HUES6 (cell line): ENCODE data around the gene PRELID3B.

Experiments used
- H3K27ac ChIP-seq: 2 replicates; pipeline ENCODE4 v1.7.0; 2013; ENCODE audit warnings: low read depth, mild to moderate bottlenecking, low read length, inconsistent platforms
- H3K27me3 ChIP-seq: 2 replicates; pipeline ENCODE4 v1.6.1; 2013; ENCODE audit warnings: low read length; ENCODE audit not compliant: control insufficient read depth, insufficient read depth
- H3K36me3 ChIP-seq: 2 replicates; pipeline ENCODE4 v1.6.1; 2013; ENCODE audit warnings: low read length; ENCODE audit not compliant: control insufficient read depth, insufficient read depth
- H3K4me1 ChIP-seq: 2 replicates; pipeline ENCODE4 v1.6.1; 2013; ENCODE audit warnings: low read length; ENCODE audit not compliant: control insufficient read depth, insufficient read depth
- H3K4me3 ChIP-seq: 2 replicates; pipeline ENCODE4 v1.5.1; 2013; ENCODE audit warnings: low read depth, low read length
- H3K9ac ChIP-seq: one replicate; pipeline ENCODE4 v1.6.1; 2013; ENCODE audit warnings: mild to moderate bottlenecking, low read length
- H3K9me3 ChIP-seq: 2 replicates; pipeline ENCODE4 v1.6.1; 2013; ENCODE audit warnings: low read depth, low read length; ENCODE audit not compliant: control insufficient read depth, insufficient read depth

The PRELID3B gene

DNA sequence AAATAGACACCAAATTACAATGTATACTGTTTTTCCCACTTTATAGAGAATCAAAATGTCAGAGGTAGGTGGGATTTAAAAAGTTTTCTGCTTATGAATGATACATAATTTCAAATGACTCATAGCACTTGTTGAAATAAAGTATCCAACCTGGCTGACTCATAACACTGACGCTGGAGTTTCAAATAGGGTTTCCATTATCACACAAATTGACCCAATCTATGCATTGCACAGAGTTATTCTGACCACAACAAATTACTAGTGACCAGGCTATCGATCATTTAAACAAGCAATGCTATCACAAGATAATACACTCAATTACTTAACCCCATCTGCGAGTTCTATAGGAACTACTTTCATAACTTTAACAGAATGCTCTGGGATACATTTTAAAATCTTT lies 31.9 kb upstream of the PRELID3B start:
- Histone ChIP-seq H3K27me3 (peaks cover 13% of the 10 kb centered on the region; the same call in 1 of the 2 replicates), H3K4me1 (no peaks in the 10 kb centered on the region), H3K4me3 (no peak overlapping the region), H3K36me3 (no peaks in the 10 kb centered on the region), H3K9me3 (no peaks in the 10 kb centered on the region), H3K27ac (no peak overlapping the region), H3K9ac (no peak overlapping the region)

DNA sequence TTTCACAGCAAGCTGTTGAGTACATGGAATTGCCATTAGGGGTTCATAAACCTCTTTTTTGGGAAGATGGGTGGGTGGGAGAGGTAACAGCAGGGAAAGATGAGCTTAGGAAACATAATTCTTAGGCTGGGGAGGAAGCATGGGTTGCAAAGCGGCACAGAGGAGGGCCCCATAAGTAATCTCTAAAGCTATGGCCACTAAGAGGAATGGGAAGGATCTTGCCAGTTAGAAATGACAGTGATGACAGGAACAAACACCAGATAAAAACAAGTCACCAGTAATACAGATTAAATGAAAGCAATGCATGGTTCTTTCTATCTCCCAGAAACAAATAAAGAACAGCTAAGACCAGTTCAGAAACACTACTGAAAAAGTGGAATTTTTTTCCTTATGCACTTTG lies 31.0 kb upstream of the PRELID3B start:
- H3K9me3 ChIP-seq: no peaks in the 10 kb centered on the region
- H3K4me3 ChIP-seq: no peak overlapping the region
- H3K27ac ChIP-seq: no peak overlapping the region
- H3K9ac ChIP-seq: no peak overlapping the region
- no peaks in the 10 kb centered on the region for H3K4me1 ChIP-seq
- H3K36me3 ChIP-seq: no peaks in the 10 kb centered on the region
- H3K27me3 ChIP-seq: peaks cover 13% of the 10 kb centered on the region; the same call in 1 of the 2 replicates

DNA sequence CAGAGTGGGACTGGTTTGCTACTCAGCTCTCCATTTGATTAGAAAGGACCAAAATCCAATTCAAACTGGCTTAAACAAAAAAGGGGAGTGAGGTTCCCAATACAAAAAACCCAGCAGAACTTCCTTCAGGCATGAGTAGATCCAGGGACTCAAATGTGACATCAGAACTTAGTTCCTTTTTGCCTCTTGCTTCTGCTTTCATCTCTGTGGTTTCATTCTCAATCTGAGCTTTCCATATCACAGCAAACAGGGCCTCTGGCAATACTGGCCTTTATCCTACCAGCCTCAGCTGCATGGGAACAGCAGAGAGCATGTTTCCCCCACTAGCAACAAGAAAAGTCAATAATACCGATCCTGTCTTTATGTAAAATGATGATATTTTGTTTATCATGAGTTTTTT lies 28.6 kb upstream of the PRELID3B start:
- Histone ChIP-seq H3K27ac (no peak overlapping the region), H3K4me1 (no peaks in the 10 kb centered on the region), H3K36me3 (no peaks in the 10 kb centered on the region), H3K9me3 (no peaks in the 10 kb centered on the region), H3K9ac (no peak overlapping the region), H3K4me3 (no peak overlapping the region), H3K27me3 (peaks cover 5% of the 10 kb centered on the region; the same call in 1 of the 2 replicates)

DNA sequence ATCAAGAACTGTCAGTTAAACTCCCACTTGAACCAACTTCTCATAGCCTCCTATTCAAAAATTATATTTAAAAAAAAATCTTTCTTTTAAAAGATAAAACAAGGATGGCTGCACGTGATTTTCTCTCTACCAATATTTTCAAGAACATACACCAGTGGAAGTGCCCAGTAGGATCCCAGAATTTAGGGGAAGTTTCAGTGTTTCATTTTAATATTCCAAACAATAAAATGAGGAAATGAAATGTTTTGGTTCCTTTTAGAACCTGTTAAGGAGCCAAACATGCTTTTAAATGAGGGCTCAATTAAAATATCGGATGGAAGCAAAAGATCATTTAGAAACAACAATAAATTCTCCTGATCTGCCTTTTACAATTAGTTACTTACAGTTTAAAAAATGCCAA lies 26.4 kb upstream of the PRELID3B start:
- H3K27me3 ChIP-seq: peaks cover 5% of the 10 kb centered on the region; the same call in 1 of the 2 replicates
- no peaks in the 10 kb centered on the region for H3K9me3 ChIP-seq
- no peaks in the 10 kb centered on the region for H3K36me3 ChIP-seq
- H3K4me3 ChIP-seq: no peak overlapping the region
- H3K4me1 ChIP-seq: peaks cover 3% of the 10 kb centered on the region; the same call in 1 of the 2 replicates
- H3K27ac ChIP-seq: no peak overlapping the region
- no peak overlapping the region for H3K9ac ChIP-seq

DNA sequence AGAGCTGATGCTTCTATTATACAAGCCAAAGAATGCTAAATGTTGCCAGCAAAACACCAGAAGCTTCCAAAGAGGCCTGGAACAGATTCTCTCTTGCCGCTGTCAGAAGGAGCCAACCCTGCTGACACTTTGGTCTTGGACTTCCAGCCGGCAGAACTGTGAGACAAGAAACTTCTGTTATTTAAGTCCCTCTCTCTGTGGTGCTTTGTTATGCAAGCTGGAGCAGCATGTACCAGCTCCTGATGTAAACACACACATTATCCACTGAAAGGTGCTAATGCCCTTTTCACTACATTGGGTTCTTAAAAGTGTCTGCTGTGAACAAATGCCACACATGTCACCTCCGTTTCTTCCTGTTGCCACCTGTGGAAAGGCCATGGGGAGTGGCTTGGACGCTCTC lies 25.9 kb upstream of the PRELID3B start:
- Histone ChIP-seq H3K4me3 (no peak overlapping the region), H3K4me1 (peaks cover 4% of the 10 kb centered on the region; the same call in 1 of the 2 replicates), H3K27me3 (peaks cover 5% of the 10 kb centered on the region; the same call in 1 of the 2 replicates), H3K27ac (no peak overlapping the region), H3K36me3 (no peaks in the 10 kb centered on the region), H3K9me3 (no peaks in the 10 kb centered on the region), H3K9ac (no peak overlapping the region)

DNA sequence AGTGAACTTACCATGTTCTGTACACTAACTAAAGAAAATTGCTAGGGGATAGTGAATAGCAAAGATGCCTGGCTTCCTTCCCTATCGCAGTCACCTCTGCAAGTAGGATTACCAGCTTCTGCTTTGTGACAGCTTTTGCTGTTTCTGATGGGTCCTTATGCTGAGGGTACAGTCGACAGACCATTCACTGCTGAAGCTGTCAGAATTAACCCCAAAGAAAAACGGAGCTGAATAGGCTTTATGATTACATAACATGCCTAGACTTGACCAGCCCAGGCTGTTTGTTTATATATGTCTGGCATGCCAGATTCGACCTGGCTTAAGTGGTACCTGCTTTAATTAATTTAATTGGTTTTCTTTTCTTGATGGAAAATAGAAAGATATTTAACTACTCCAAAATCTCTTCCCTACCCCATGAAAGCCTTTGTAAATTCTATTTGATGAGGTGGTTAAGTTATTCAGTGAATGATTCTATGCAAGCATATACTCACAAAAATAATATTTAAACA lies 21.7 kb upstream of the PRELID3B start:
- Histone ChIP-seq H3K27me3 (no peaks in the 10 kb centered on the region), H3K9ac (no peak overlapping the region), H3K36me3 (no peaks in the 10 kb centered on the region), H3K9me3 (no peaks in the 10 kb centered on the region), H3K4me3 (no peak overlapping the region), H3K27ac (no peak overlapping the region), H3K4me1 (peaks cover 4% of the 10 kb centered on the region; the same call in 1 of the 2 replicates)

DNA sequence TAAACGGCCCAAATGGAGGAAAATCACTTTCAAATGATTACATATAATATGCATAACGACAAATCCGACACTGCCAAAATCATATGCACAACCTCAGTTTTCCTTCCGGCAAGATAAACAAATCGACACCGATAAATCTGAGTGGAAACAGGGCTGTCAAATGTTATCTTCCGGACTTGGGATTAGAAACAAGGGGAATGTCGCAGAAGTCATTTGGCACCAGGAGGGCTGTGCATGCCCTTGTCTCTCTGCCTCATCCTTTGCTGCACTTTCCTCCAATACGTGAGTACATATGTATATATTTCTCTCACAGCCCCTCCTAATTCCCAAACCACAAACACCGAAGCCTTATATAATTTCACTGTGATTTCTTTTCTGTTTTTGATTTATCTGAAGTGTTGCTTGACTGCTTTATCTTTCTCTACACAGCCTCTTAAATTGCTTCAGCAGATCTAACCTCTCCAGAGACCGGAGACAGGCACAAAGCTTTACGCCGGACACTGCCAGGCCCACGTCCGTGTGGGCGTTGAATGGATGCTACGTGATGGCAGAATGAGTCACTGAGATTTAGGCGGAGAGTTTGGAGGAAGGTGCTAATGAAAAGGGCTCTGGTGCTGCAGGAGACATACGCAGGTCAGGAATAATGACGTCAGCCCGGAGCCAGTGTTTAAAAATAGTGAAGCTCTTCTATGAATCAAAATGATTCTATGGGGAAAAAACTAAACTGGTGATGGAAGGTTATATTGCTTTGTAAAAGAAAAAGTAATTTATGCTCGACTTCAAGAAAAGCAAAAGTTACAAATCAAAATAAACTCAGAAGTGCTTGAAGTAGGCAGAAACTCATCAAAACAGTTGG lies 21.0 kb upstream of the PRELID3B start:
- H3K27me3 ChIP-seq: no peaks in the 10 kb centered on the region
- no peaks in the 10 kb centered on the region for H3K9me3 ChIP-seq
- no peak overlapping the region for H3K4me3 ChIP-seq
- no peak overlapping the region for H3K9ac ChIP-seq
- H3K36me3 ChIP-seq: no peaks in the 10 kb centered on the region
- H3K27ac ChIP-seq: no peak overlapping the region
- peaks cover 4% of the 10 kb centered on the region; the same call in 1 of the 2 replicates for H3K4me1 ChIP-seq

DNA sequence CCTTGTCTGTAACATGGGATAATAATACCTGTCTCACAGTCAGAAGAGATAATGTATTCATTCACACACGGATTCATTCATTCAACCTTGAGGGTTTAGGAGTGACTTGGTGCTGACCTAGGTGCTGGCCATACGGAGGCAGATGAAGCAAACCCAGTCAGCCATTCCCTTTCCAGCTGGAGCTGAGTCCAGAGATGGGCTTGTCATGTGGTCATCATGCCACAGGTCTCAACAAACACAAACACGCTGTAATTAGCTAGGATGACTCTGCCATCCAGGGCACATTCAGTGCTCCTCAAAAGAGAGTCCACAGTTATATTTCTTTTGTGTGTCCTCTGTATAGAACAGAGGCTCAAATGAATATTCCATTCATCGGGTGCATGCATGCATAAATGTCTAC lies 19.5 kb upstream of the PRELID3B start:
- no peak overlapping the region for H3K4me3 ChIP-seq
- H3K4me1 ChIP-seq: peaks cover 4% of the 10 kb centered on the region; the same call in 1 of the 2 replicates
- no peak overlapping the region for H3K27ac ChIP-seq
- no peaks in the 10 kb centered on the region for H3K9me3 ChIP-seq
- H3K9ac ChIP-seq: no peak overlapping the region
- H3K27me3 ChIP-seq: no peaks in the 10 kb centered on the region
- H3K36me3 ChIP-seq: no peaks in the 10 kb centered on the region

DNA sequence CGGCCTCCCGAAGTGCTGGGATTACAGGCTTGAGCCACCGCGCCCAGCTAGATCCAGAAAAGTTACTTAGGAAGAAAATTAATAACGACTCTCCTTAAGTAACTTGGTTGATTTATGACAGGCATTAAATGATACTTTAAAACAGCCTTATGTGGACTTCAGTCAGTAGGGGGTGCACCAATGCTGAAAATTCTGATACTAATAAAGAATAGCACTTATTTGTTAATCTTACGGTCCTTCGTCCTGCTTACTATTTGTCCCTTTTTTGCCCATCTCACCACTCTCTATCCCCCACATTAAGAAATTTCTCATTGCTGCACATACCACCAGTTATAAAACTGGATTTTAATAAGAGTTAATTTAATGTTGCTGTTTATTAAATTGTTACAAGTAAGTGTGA lies 12.7 kb upstream of the PRELID3B start:
- H3K9ac ChIP-seq: no peak overlapping the region
- no peaks in the 10 kb centered on the region for H3K4me1 ChIP-seq
- H3K36me3 ChIP-seq: no peaks in the 10 kb centered on the region
- H3K27ac ChIP-seq: no peak overlapping the region
- no peaks in the 10 kb centered on the region for H3K9me3 ChIP-seq
- H3K4me3 ChIP-seq: no peak overlapping the region
- peaks cover 13% of the 10 kb centered on the region for H3K27me3 ChIP-seq

DNA sequence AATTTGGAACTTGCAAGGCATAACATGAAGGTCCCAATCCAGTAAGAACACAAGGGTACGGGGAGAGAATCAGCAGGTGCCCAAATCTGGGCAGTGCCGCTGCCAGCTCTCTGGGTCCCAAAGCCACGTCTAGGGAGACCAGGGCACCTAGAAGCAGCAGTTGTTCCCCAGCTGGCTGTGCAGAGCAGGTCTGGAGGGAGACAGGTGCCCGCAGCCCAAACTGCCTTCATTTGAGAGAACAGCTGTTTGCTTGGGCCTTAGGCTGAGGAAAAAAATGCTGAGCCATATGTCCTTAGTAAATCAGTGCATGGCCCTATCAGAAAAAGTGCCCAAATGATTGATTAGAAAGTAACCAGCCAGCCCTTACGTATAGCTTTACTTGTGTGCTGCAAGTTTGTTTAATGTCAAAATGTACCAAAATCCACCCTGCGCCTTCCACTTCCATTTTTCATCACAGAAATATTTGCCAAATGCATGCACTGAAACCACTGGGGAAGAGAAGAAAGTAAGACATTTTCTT lies 9.1 kb upstream of the PRELID3B start:
- peaks cover 31% of the 10 kb centered on the region for H3K27me3 ChIP-seq
- H3K4me1 ChIP-seq: no peaks in the 10 kb centered on the region
- no peak overlapping the region for H3K4me3 ChIP-seq
- no peak overlapping the region for H3K9ac ChIP-seq
- no peak overlapping the region for H3K27ac ChIP-seq
- H3K9me3 ChIP-seq: no peaks in the 10 kb centered on the region
- no peaks in the 10 kb centered on the region for H3K36me3 ChIP-seq

DNA sequence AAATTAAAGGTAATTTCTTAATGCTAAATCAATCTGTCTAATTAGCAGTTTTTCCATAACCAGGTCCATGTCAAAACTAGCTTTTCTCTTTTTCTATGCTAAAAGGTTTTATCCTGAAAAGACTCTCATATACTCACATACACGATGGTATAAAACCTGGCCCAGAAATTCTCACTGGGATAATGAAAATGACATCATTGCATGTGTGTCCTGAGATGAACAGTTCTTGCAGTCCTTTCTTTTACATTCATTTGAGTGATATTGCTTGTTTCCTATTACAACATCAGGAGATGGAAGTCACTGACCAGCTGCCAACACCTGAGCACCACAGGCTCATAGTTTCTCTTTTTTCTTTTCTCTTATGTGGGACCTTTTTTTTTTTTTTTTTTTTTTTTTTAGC lies 7.9 kb upstream of the PRELID3B start:
- Histone ChIP-seq H3K9ac (no peak overlapping the region), H3K27ac (no peak overlapping the region), H3K4me3 (no peak overlapping the region), H3K27me3 (peaks cover 31% of the 10 kb centered on the region), H3K4me1 (no peaks in the 10 kb centered on the region), H3K9me3 (no peaks in the 10 kb centered on the region), H3K36me3 (no peaks in the 10 kb centered on the region)
